ENCODE measurements around the gene PRSS37. TPM values are rescaled to one million over a fixed set of nuclear protein-coding genes. Genes with fewer than 3 reads are reported as not detected.

Gene PRSS37
- total RNA-seq, 3 donors from 2014 or later = not detected

GRCh38 chr7:141876371-141876770 lies 35.1 kb upstream of the PRSS37 start:
- Histone ChIP-seq H3K4me3 (no peak overlapping the region), H3K4me1 (ENCODE audit: low read depth) (no peaks in the 10 kb centered on the region), H3K9me3 (no peaks in the 10 kb centered on the region), H3K36me3 (ENCODE audit: low read depth) (no peaks in the 10 kb centered on the region)
- intact Hi-C loops (cut with DNase I, micrococcal nuclease) = no loop called here
- TF ChIP-seq CTCF (IDR thresholded peaks at IDR 0.05) = no peak
- DNase-seq (no peak), ATAC-seq (no peak)

GRCh38 chr7:141875453-141875852 lies 34.2 kb upstream of the PRSS37 start:
- intact Hi-C loops (cut with DNase I, micrococcal nuclease) = no loop called here
- ATAC-seq = no peak

GRCh38 chr7:141874787-141875186 lies 33.5 kb upstream of the PRSS37 start:
- Histone ChIP-seq H3K36me3 (ENCODE audit: low read depth) (no peaks in the 10 kb centered on the region), H3K4me1 (ENCODE audit: low read depth) (no peaks in the 10 kb centered on the region), H3K9me3 (no peaks in the 10 kb centered on the region), H3K4me3 (no peak overlapping the region)
- no peak for TF ChIP-seq CTCF (IDR thresholded peaks at IDR 0.05)
- no peak for DNase-seq
- ATAC-seq = no peak
- intact Hi-C loops (cut with DNase I, micrococcal nuclease) = no loop called here

More at GRCh38 chr7:141875453-141875852, 34.2 kb upstream of the PRSS37 start:
- no peak for TF ChIP-seq CTCF (IDR thresholded peaks at IDR 0.05)
- Histone ChIP-seq H3K9me3 (no peaks in the 10 kb centered on the region), H3K4me1 (ENCODE audit: low read depth) (no peaks in the 10 kb centered on the region), H3K4me3 (no peak overlapping the region), H3K36me3 (ENCODE audit: low read depth) (no peaks in the 10 kb centered on the region)
- no peak for DNase-seq

- DNase-seq (no peak), ATAC-seq (no peak)
- no peak overlapping the region for H3K4me3 ChIP-seq
- H3K36me3 ChIP-seq (ENCODE audit: low read depth) = no peaks in the 10 kb centered on the region
- intact Hi-C loops (cut with DNase I, micrococcal nuclease) = no loop called here
- no peak for TF ChIP-seq CTCF (IDR thresholded peaks at IDR 0.05)
- H3K4me1 ChIP-seq (ENCODE audit: low read depth) = no peaks in the 10 kb centered on the region
- H3K9me3 ChIP-seq = no peaks in the 10 kb centered on the region
Observed at GRCh38 chr7:141872931-141873330, 31.6 kb upstream of the PRSS37 start.

- Histone ChIP-seq H3K4me1 (ENCODE audit: low read depth) (no peaks in the 10 kb centered on the region), H3K36me3 (ENCODE audit: low read depth) (no peaks in the 10 kb centered on the region), H3K9me3 (no peaks in the 10 kb centered on the region), H3K4me3 (no peak overlapping the region)
- intact Hi-C loops (cut with DNase I, micrococcal nuclease) = no loop called here
- DNase-seq (no peak), ATAC-seq (no peak)
- no peak for TF ChIP-seq CTCF (IDR thresholded peaks at IDR 0.05)
Observed at GRCh38 chr7:141866974-141867373, 25.7 kb upstream of the PRSS37 start.
